Stimulated activated CD8-positive, alpha-beta memory T cell treated with anti-CD3 and anti-CD28 coated beads, Interleukin-15, amount 100 ng/mL, for 4 hours (primary cell): ENCODE data around the gene LCN12.

Source experiments
- DNase-seq, 2 donors: peaks; one replicate each; pipeline ENCODE4 v3.0.0-alpha.2; 2020; ENCODE audit warnings: low read depth in 2 of 2

The LCN12 gene

GRCh38 chr9:136958898-136959850 lies 7.1 kb downstream of the LCN12 start:
- no peak for DNase-seq

GRCh38 chr9:136960212-136960937 lies 8.3 kb downstream of the LCN12 start:
- no peak for DNase-seq

- DNase-seq, result no peak
Measured at GRCh38 chr9:136960938-136961275, 8.8 kb downstream of the LCN12 start.

GRCh38 chr9:136961279-136962065 lies 9.4 kb downstream of the LCN12 start:
- no peak for DNase-seq

- DNase-seq, result no peak
Measured at GRCh38 chr9:136962163-136962562, 10.1 kb downstream of the LCN12 start.

- DNase-seq, result no peak
Measured at GRCh38 chr9:136962701-136963248, 10.7 kb downstream of the LCN12 start.

- DNase-seq, result no peak
Measured at GRCh38 chr9:136963341-136963740, 11.3 kb downstream of the LCN12 start.

- no peak for DNase-seq
Measured at GRCh38 chr9:136963751-136964150, 11.7 kb downstream of the LCN12 start.

- no peak for DNase-seq
Measured at GRCh38 chr9:136964171-136964689, 12.2 kb downstream of the LCN12 start.

GRCh38 chr9:136964833-136965422 lies 12.9 kb downstream of the LCN12 start:
- no peak for DNase-seq

GRCh38 chr9:136965771-136966484 lies 13.9 kb downstream of the LCN12 start:
- DNase-seq, result no peak

- DNase-seq, result no peak
Measured at GRCh38 chr9:136968333-136969127, 16.5 kb downstream of the LCN12 start.

GRCh38 chr9:136969150-136969549 lies 17.1 kb downstream of the LCN12 start:
- DNase-seq, result no peak

- DNase-seq, result no peak
Measured at GRCh38 chr9:136969774-136970173, 17.7 kb downstream of the LCN12 start.

GRCh38 chr9:136970361-136970760 lies 18.3 kb downstream of the LCN12 start:
- DNase-seq, result no peak

GRCh38 chr9:136971746-136972145 lies 19.7 kb downstream of the LCN12 start:
- no peak for DNase-seq

GRCh38 chr9:136972335-136972734 lies 20.3 kb downstream of the LCN12 start:
- no peak for DNase-seq

- DNase-seq, result no peak
Measured at GRCh38 chr9:136972743-136973142, 20.7 kb downstream of the LCN12 start.
